IPS-20b (cell line): ENCODE results near the gene TP73.

Experiments used
- H3K27ac ChIP-seq: one replicate; pipeline ENCODE4 v1.5.1; 2013; ENCODE audit warnings: low read length
- H3K27me3 ChIP-seq: 2 replicates; pipeline ENCODE4 v1.6.1; 2013; ENCODE audit warnings: mild to moderate bottlenecking, low read length, inconsistent platforms; ENCODE audit not compliant: insufficient read depth
- H3K36me3 ChIP-seq: 2 replicates; pipeline ENCODE4 v1.6.1; 2013; ENCODE audit warnings: low read depth, mild to moderate bottlenecking, inconsistent platforms, low read length, moderate library complexity; ENCODE audit not compliant: insufficient read depth
- H3K4me1 ChIP-seq: 2 replicates; pipeline ENCODE4 v1.6.1; 2013; ENCODE audit warnings: mild to moderate bottlenecking, control low read depth, inconsistent platforms, low read length, moderate library complexity; ENCODE audit not compliant: insufficient read depth
- H3K4me3 ChIP-seq: 2 replicates; pipeline ENCODE4 v1.5.1; 2013; ENCODE audit warnings: mild to moderate bottlenecking, low read length, inconsistent platforms
- H3K9ac ChIP-seq: 2 replicates; pipeline ENCODE4 v1.6.1; 2013; ENCODE audit warnings: low read depth, mild to moderate bottlenecking, inconsistent platforms, low read length, moderate library complexity
- H3K9me3 ChIP-seq: 2 replicates; pipeline ENCODE4 v1.6.1; 2013; ENCODE audit warnings: mild to moderate bottlenecking, low read depth, low read length, inconsistent platforms; ENCODE audit not compliant: insufficient read depth

TP73 gene

DNA sequence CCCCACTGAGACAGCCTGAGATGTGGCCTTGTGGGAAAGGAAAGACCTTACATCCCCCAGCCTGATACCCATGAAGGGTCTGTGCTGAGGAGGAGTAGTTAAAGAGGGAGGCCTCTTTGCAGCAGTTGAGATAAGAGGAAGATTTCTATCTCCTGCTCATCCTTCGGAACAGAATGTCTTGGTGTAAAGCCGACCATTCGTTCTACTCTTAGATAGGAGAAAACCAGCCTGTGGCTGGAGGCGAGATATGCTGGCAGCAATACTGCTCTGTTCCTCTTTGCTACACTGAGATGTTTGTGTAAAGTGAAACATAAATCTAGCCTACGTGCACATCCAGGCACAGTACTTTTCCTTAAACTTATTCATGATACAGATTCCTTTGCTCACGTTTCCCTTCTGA lies 98.4 kb downstream of the TP73 start:
- Histone ChIP-seq H3K9ac (no peak overlapping the region), H3K4me3 (no peak overlapping the region), H3K36me3 (no peaks in the 10 kb centered on the region), H3K9me3 (no peaks in the 10 kb centered on the region), H3K4me1 (peaks cover 7% of the 10 kb centered on the region; the same call in 1 of the 2 replicates), H3K27ac (no peak overlapping the region), H3K27me3 (peaks cover 16% of the 10 kb centered on the region)

DNA sequence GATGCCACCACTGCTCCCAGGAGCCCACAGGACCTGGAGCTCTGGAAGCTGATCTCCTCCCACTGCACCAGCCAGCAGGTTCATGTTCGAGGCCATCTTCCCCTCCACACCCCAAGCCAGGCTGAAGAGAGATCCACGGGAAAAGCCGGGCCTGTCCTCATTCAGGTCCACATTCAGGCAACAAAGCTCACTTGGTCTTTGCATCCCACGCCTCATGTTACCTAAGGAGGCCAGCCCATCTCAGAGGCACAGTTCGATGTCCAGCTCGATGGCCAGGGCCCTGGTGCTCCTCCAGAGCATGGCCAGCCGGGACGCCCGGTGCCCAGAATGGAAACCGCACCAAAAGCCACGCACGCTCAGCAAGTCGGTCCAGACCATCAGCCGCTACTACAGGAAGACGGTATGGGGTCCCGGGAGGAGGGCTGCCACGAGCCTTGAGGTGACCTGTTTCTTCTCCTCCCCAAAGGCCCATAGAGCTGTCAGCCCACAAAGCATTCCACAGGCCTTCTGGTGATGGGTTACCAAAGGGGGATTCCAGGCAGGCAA lies 100.2 kb downstream of the TP73 start, which contains the start of gene CCDC27:
CCDC27 (plus strand) TSS at position 51 of the 546 bp plus-strand sequence; CDS start at position 83, 32 bp downstream.
- Histone ChIP-seq H3K9me3 (no peaks in the 10 kb centered on the region), H3K27ac (no peak within 1 kb of the TSS), H3K27me3 (peaks cover 16% of the 10 kb centered on the region), H3K36me3 (no peaks in the 10 kb centered on the region), H3K4me3 (no peak within 1 kb of the TSS), H3K4me1 (no peaks in the 10 kb centered on the region), H3K9ac (no peak within 1 kb of the TSS)

DNA sequence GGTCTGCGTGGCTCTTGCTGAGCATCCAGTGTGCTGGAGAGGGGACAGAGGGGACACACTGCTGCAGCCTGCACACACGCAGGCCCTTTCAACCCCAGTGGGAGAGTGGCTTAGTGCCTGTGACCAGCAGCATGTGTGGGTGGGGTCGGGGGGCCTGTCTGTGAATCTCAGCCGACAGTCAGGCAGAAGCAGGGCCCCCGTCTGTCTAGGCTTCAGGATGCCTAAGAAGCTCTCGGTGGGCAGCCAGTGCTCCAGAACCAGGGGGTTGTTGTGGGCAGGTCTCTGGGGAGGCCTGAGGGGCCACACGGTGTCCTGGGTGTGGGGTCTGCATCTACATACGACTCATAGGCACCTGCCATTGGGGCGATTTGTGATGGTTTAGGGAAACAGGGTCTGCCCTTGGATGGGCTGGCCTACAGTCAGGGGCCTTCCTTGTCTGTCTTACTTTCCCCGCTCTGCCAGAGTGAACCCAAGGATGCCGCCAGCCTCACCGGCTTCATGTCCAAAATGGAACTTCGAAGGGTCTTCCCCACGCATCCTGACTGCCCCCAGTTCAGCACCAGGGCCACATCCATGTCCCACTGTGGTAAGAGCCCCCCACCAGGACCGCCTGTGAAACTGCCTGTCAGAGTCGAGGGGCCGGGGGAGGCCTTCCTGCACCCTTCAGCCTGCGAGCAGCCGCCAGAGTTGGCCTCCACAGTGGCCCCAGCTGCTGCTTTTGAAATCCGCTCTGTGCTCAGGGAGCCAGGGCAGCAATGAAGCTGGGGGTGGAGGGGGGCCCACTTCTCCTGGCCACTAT lies 101.5 kb downstream of the TP73 start:
- Histone ChIP-seq H3K4me3 (no peak overlapping the region), H3K27ac (no peak overlapping the region), H3K27me3 (peaks cover 16% of the 10 kb centered on the region), H3K9me3 (no peaks in the 10 kb centered on the region), H3K36me3 (no peaks in the 10 kb centered on the region), H3K9ac (no peak overlapping the region), H3K4me1 (no peaks in the 10 kb centered on the region)

DNA sequence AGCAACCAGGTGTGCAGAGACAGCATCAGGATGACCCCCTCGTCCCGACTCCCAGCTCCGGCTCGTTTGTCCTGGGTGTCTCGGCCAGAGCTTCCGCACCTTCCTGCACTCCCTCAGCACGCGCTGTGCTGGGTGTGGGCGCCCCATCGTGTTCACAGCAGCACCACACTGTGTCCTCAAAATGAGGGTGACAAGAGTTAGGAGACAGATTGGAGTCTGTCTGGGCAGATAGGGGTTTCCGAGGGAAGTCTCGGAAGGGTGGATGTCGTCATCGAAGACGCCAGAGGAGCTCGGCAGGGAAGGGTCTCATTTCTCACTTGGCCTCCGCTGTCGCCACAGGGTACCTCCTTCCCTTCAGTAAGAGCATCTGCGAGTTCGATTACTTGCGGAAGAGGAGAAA lies 104.1 kb downstream of the TP73 start:
- no peak overlapping the region for H3K9ac ChIP-seq
- no peaks in the 10 kb centered on the region for H3K4me1 ChIP-seq

DNA sequence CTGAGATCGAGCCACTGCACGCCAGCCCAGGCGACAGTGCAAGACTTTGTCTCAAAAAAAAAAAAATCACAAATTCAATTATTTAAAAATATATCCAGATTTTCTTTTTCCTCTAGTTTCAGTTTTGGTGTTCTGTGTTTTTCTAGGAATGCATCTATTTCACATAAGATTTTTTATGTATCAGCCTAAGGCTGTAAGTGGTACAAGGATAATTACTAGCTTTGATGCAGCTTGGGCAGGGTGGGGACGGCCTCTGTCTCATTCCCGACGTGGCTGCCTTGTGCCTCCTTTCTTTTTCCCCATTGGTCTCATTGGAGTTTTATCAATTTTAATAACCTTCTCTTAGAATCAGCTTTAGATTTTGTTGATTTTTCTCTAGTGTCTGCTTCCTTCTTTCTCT lies 106.8 kb downstream of the TP73 start:
- Histone ChIP-seq H3K27me3 (no peaks in the 10 kb centered on the region), H3K4me1 (no peaks in the 10 kb centered on the region), H3K9ac (no peak overlapping the region), H3K9me3 (no peaks in the 10 kb centered on the region), H3K4me3 (no peak overlapping the region), H3K36me3 (no peaks in the 10 kb centered on the region), H3K27ac (no peak overlapping the region)

More for the DNA sequence above, 104.1 kb downstream of the TP73 start:
- Histone ChIP-seq H3K36me3 (no peaks in the 10 kb centered on the region), H3K4me3 (no peak overlapping the region), H3K27me3 (no peaks in the 10 kb centered on the region), H3K9me3 (no peaks in the 10 kb centered on the region), H3K27ac (no peak overlapping the region)

DNA sequence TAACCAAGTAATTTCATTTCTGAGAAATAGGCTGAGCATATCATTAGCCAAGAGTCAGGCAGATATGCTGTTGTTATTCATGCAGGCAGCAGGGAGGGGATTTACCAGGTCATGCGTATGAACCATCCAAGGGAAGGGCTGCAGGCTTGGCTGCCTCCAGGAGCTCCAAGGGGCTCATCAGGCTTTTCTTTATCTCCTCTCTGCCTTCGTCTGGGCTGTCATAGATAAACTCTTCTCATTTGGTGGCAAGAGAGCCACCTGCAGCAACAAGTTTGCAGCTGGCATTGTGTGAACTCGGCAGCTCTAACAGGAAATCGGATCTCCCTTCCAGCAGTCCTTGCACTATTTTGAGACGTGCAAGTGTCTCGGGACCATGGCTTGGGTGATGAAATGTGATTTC lies 107.5 kb downstream of the TP73 start:
- H3K9ac ChIP-seq: no peak overlapping the region
- H3K27ac ChIP-seq: no peak overlapping the region
- H3K27me3 ChIP-seq: no peaks in the 10 kb centered on the region
- H3K9me3 ChIP-seq: no peaks in the 10 kb centered on the region
- H3K4me1 ChIP-seq: no peaks in the 10 kb centered on the region
- no peaks in the 10 kb centered on the region for H3K36me3 ChIP-seq
- H3K4me3 ChIP-seq: no peak overlapping the region

DNA sequence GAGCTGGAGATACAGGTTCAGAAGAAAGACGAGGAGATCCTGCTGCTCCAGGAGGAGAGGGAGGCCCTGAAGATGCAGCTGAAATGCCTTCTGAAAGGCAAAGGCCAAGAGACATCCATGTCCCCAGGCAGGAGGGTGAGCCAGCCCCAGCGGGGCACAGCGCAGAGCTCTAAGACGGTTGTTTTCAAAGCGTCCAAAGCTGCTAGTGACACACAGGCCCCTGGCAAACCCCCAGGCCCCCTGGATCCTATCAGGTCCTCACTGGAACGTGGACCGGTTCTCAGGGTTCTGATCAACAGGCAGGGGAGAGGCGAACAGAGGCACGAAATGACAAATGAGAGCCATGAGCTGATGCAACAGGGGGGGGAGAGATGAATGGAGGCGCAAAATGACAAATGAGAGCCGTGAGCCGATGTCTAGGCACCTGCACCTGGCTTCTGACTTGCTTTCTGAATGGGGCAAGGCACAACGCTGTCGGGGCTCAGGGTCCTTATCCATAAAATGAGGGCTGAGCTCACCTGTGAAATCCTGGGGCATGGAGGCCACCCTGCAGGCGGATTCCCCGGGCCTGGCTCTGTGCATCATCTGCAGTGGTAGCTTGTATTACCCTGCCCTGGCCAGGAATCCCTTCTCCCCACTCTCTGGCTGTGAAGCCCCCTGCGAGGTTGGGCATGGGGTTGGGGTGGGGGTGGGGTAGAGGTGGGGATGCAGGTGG lies 109.1 kb downstream of the TP73 start:
- no peak overlapping the region for H3K27ac ChIP-seq
- no peaks in the 10 kb centered on the region for H3K27me3 ChIP-seq
- H3K9me3 ChIP-seq: no peaks in the 10 kb centered on the region
- H3K9ac ChIP-seq: no peak overlapping the region
- H3K4me1 ChIP-seq: no peaks in the 10 kb centered on the region
- no peak overlapping the region for H3K4me3 ChIP-seq
- no peaks in the 10 kb centered on the region for H3K36me3 ChIP-seq

DNA sequence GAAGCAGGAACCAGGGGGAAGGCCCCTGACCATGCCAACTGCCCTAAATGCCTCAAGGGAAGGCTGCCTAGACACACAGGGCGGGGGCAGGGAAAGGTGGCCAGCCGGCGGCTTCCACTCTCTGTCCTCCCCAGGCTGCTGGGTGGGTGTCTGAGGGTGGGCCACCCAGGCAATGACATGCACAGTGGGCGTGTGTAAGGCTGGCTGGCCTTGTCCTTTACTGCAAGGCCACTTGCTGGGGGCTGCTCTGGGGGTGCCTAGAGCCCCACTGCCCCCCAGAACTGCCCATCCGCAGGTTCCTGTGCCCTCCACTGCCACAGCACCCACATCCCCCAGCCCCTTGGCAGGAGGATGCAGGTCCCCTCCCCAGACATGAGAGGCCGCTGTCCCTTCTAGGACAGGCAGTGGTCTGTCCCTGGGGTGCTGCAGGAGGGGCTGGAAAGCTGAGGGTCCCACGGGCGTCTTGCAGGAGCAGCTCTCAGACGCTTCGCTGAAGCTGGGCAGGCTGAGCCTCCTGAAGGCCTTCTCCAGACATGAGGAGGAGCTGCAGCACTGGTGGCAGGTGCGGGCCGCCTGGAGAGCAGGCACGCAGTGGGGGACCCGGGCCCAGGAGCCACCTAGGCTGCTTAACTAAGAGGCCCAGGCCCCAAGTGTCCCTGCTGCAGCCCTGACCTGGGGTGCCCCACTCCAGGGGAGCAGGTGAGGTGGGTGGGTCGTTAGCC lies 110.0 kb downstream of the TP73 start:
- Histone ChIP-seq H3K4me3 (no peak overlapping the region), H3K4me1 (no peaks in the 10 kb centered on the region), H3K27me3 (no peaks in the 10 kb centered on the region), H3K27ac (no peak overlapping the region), H3K9me3 (no peaks in the 10 kb centered on the region), H3K9ac (no peak overlapping the region), H3K36me3 (no peaks in the 10 kb centered on the region)

DNA sequence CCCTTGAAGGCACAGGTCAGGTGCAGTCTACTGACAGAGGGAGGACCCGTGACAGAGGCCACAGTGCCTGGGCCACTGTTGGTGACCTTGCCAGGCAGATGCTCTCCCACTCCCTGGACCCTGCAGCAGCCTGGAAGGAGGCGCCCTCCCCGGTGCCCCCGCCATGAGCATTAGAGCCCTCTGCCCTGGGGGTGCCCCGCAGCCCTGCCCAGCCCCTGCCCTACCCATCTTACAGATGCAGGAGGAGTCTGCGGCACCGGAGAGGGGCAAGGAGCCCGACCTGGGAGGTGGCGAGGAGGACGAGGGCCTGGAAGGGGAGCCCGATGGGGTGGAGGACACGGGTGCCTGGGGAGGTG lies 110.5 kb downstream of the TP73 start:
- no peak overlapping the region for H3K27ac ChIP-seq
- H3K4me1 ChIP-seq: no peaks in the 10 kb centered on the region
- H3K27me3 ChIP-seq: no peaks in the 10 kb centered on the region
- H3K4me3 ChIP-seq: no peak overlapping the region
- H3K9ac ChIP-seq: no peak overlapping the region
- no peaks in the 10 kb centered on the region for H3K36me3 ChIP-seq
- H3K9me3 ChIP-seq: no peaks in the 10 kb centered on the region

DNA sequence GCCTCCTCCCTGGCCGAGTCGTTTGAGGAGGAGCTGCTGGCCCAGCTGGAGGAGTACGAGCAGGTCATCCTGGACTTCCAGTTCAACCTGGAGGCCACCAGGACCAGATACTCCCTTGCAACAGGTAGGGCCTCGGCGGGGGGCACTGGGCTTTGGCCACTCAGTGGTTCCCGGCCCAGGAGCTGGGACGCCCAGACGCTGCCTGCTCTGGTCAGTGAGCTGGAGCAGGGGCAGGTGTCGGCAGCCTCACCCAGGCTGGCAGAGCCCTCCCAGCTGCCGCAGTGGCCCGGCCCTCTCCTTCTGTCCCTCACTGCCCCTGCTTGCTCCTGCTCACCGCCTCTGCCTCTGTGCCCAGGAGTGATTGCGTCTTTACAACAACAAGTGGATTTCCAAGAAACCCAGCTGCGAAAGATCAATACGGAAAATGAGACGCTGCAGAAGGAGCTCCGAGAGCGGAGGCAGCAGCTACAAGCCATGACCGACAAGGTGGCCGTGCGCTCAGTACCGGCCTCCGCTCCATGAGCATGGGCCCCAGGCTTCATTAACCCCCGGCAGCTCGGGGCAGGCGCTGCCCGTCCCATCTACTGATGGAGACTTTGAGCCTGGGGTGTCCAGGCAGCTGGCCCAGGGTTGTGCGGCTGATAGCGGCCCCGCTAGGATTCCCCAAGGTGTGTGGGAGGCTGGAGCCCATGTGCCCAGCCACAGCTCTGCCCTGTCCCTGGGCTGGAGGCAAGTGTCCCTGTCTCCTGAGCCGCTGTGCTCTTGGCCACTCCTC lies 111.2 kb downstream of the TP73 start:
- Histone ChIP-seq H3K9me3 (no peaks in the 10 kb centered on the region), H3K27ac (no peak overlapping the region), H3K36me3 (no peaks in the 10 kb centered on the region), H3K27me3 (no peaks in the 10 kb centered on the region), H3K9ac (no peak overlapping the region), H3K4me1 (no peaks in the 10 kb centered on the region), H3K4me3 (no peak overlapping the region)

DNA sequence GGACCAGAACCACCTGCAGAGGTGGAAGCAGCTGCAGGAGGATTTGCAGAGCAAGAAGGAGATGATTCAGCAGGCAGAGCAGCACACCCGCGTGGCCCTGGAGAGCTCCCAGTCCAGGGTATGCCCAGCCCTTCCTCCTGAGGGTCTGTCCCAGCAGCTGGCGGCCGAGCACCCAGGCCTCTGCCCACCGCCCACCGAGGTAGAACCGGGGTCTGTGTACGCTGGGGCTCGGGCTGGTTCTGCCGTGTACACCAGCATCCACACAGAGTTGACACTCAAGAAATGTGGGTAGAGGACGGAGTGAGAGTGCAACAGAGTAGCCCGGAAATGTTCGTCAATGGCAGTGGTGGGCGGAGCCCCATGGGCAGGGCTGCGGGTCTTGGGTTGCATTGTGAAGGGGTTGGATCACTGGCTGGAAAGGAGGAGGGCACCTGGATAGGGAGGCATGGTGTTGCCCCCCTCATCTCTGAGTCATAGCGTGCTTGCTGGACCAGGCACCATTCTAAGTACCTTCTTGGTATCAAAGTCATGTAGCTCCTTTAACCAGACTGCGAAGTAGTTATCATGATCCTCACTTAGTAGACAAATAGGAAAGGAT lies 115.1 kb downstream of the TP73 start:
- Histone ChIP-seq H3K36me3 (no peaks in the 10 kb centered on the region), H3K27ac (no peak overlapping the region), H3K4me3 (no peak overlapping the region), H3K9me3 (no peaks in the 10 kb centered on the region), H3K9ac (no peak overlapping the region), H3K27me3 (peaks cover 8% of the 10 kb centered on the region; the same call in 1 of the 2 replicates), H3K4me1 (no peaks in the 10 kb centered on the region)
